Activated CD4-positive, alpha-beta T cell treated with anti-CD3 and anti-CD28 coated beads for 36 hours (primary cell): ENCODE data around the gene PLXNA1. TPM values are rescaled to one million over a fixed set of nuclear protein-coding genes. Genes with fewer than 3 reads are reported as not detected.
A peak's percentile ranks its signal among the peaks of the same experiment; 100 is the strongest.

Experiments
- ATAC-seq: fragments of 200-7000 bp; cut with Tn5 transposase; one replicate; pipeline ENCODE4 v1.10.0; 2021; ENCODE audit warnings: mild to moderate bottlenecking, moderate library complexity
- CTCF ChIA-PET: fragments of 350-600 bp; sonication (Branson Sonifier 250); formaldehyde crosslinking; loops from one replicate; lab custom pipeline; 2021; ENCODE audit warnings: antibody characterized with exemption; lab: Charles Lee
- POLR2A ChIA-PET: fragments of 350-600 bp; sonication (Branson Sonifier 250); formaldehyde crosslinking; loops from one replicate; lab custom pipeline; 2021; ENCODE audit warnings: antibody characterized with exemption, inconsistent platforms; lab: Charles Lee
- DNase-seq: peaks from one replicate; pipeline ENCODE4 v3.0.0-alpha.2; 2020
- H3K27ac Mint-ChIP-seq: one replicate; pipeline ENCODE4 v1.8.0; 2021; ENCODE audit warnings: mixed read lengths
- H3K27me3 Mint-ChIP-seq: one replicate; pipeline ENCODE4 v1.8.0; 2021; ENCODE audit warnings: mixed read lengths
- H3K36me3 Mint-ChIP-seq: one replicate; pipeline ENCODE4 v1.8.0; 2021; ENCODE audit warnings: low read depth, mixed read lengths
- H3K4me1 Mint-ChIP-seq: one replicate; pipeline ENCODE4 v1.8.0; 2021; ENCODE audit warnings: mixed read lengths
- H3K4me3 Mint-ChIP-seq: one replicate; pipeline ENCODE4 v1.8.0; 2021; ENCODE audit warnings: mild to moderate bottlenecking, moderate library complexity, mixed read lengths
- H3K9me3 Mint-ChIP-seq: one replicate; pipeline ENCODE4 v1.8.0; 2021; ENCODE audit warnings: low read depth, mixed read lengths
- intact Hi-C, 2 experiments: fragments of 100-400 bp; cut with DNase I in 1 of 2; cut with micrococcal nuclease in 1 of 2; formaldehyde crosslinking; loops; one replicate each; pipeline versions ENCODE4 v1.14.2 to v1.15.1; 2022 to 2024; cut with DNase I, micrococcal nuclease
- total RNA-seq, 2 experiments: library from RNA; stranded (reverse); gene quantifications; one replicate each; pipeline ENCODE4 v1.2.3, GENCODE V29; 2021

Gene PLXNA1
- total RNA-seq, 2 experiments from 2014 or later, result 6.7 to 8.8 TPM

- Mint-ChIP-seq H3K27me3 (no peaks in the 10 kb centered on the region), H3K36me3 (no peaks in the 10 kb centered on the region), H3K9me3 (no peaks in the 10 kb centered on the region), H3K4me3 (no peak overlapping the region), H3K27ac (no peak overlapping the region), H3K4me1 (no peaks in the 10 kb centered on the region)
- ChIA-PET POLR2A (no interaction called here), CTCF (interaction anchor here (0.6 to 1.2 kb wide), 2 partner anchors 16 to 476 kb away, joined by 3 to 5 read pairs; partner anchors contain the start of gene PLXNA1)
- DNase-seq, result no peak
- intact Hi-C loops, result no loop called here
- ATAC-seq, result no peak
Observed at GRCh38 chr3:126998728-126999127, 15.8 kb downstream of the PLXNA1 start.

DNA sequence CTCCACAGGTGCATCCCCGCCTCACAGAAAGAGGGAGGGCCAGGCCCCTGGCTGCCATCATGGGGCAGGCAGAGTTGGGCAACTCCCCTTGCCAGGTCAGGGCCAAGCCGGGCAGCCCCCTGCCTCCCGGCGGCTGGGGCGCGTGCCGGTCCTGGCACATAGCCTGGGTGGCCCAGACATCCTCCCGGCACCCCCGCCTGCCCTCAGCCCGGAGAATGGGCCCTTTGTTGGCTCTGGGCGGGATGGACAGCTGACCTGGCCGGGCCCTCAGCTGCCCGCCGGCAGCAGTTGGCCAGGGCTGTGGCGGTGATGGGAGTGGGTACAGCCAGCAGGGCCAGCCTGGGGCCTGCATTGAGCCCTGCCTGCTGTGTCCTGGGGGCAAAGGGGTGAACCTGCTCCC is 16.5 kb downstream of the PLXNA1 start:
- Mint-ChIP-seq H3K4me1 (no peaks in the 10 kb centered on the region), H3K9me3 (no peaks in the 10 kb centered on the region), H3K36me3 (no peaks in the 10 kb centered on the region), H3K4me3 (no peak overlapping the region), H3K27me3 (no peaks in the 10 kb centered on the region), H3K27ac (no peak overlapping the region)
- DNase-seq (no peak), ATAC-seq (no peak)
- POLR2A ChIA-PET, result no interaction called here
- intact Hi-C loops, result no loop called here
- CTCF ChIA-PET, result no interaction called here

DNA sequence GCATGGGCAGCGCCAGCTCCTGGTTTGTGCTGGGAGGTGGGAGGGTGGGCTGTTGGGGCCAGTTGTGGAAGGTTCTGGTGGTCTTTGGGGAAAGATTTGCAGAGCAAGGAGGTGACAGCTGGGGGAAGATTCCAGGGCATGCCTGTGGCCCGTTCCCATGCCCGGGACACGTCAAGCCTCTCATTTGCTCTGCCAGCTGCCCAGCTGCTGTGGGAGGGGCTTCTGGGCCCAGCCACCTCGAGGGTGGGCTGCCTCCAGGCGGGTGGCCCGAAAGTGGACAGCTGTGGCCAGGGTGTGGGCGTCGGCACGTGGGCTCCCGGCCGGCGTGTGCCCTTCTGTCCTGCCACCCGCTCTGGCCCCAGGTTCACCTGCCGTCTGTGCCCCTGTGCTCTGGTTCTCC is 17.2 kb downstream of the PLXNA1 start:
- ChIA-PET CTCF (no interaction called here), POLR2A (no interaction called here)
- no peak overlapping the region for H3K4me3 Mint-ChIP-seq
- no peak overlapping the region for H3K27ac Mint-ChIP-seq
- H3K9me3 Mint-ChIP-seq, result no peaks in the 10 kb centered on the region
- DNase-seq (no peak), ATAC-seq (no peak)
- intact Hi-C loops, result no loop called here
- no peaks in the 10 kb centered on the region for H3K27me3 Mint-ChIP-seq
- H3K36me3 Mint-ChIP-seq, result no peaks in the 10 kb centered on the region
- H3K4me1 Mint-ChIP-seq, result no peaks in the 10 kb centered on the region

- Mint-ChIP-seq H3K4me3 (no peak overlapping the region), H3K36me3 (no peaks in the 10 kb centered on the region), H3K27ac (no peak overlapping the region), H3K27me3 (no peaks in the 10 kb centered on the region), H3K4me1 (no peaks in the 10 kb centered on the region), H3K9me3 (no peaks in the 10 kb centered on the region)
- ChIA-PET CTCF (no interaction called here), POLR2A (no interaction called here)
- intact Hi-C loops, result no loop called here
- ATAC-seq (no peak), DNase-seq (no peak)
Observed at GRCh38 chr3:127000761-127001160, 17.8 kb downstream of the PLXNA1 start.

DNA sequence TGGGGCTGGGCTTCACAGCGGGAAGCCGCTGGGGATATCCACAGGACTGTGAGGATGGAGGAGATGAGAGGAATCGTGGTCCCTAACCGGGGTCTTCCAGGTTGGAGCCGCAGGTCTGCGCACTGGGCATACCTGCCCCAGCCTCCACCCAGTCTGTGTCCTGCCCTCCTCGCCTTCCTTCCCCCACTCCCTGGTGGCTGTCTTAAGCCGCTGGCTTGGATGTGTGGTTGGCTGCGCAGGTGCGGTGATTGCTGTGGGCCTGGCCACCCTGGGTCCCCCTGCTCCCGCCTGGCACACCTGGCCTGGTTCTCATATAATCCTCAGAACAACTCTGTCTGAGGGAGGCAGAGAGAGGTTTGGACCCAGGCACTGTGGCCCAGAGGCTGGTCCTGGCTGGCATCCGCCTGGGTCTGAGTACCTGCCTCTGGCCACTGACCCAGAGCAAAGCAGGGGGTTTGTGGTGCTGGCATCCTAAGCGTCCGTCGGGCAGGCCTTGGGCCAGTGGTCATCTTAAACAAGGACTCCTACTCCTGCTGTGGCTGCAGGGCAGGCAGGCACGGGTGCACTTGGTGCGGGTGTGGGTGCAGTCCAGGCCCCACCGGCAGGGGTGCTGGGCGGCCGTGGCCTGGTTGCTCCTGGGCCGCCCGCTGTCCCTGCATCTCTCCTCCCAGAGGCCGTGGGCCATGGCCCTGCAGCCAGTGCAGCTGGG is 18.7 kb downstream of the PLXNA1 start:
- H3K4me3 Mint-ChIP-seq, result no peak overlapping the region
- no peaks in the 10 kb centered on the region for H3K27me3 Mint-ChIP-seq
- CTCF ChIA-PET, result no interaction called here
- intact Hi-C loops, result no loop called here
- no peaks in the 10 kb centered on the region for H3K36me3 Mint-ChIP-seq
- ATAC-seq, result no peak
- no peak overlapping the region for H3K27ac Mint-ChIP-seq
- no peak for DNase-seq
- H3K9me3 Mint-ChIP-seq, result no peaks in the 10 kb centered on the region
- POLR2A ChIA-PET, result no interaction called here
- no peaks in the 10 kb centered on the region for H3K4me1 Mint-ChIP-seq

DNA sequence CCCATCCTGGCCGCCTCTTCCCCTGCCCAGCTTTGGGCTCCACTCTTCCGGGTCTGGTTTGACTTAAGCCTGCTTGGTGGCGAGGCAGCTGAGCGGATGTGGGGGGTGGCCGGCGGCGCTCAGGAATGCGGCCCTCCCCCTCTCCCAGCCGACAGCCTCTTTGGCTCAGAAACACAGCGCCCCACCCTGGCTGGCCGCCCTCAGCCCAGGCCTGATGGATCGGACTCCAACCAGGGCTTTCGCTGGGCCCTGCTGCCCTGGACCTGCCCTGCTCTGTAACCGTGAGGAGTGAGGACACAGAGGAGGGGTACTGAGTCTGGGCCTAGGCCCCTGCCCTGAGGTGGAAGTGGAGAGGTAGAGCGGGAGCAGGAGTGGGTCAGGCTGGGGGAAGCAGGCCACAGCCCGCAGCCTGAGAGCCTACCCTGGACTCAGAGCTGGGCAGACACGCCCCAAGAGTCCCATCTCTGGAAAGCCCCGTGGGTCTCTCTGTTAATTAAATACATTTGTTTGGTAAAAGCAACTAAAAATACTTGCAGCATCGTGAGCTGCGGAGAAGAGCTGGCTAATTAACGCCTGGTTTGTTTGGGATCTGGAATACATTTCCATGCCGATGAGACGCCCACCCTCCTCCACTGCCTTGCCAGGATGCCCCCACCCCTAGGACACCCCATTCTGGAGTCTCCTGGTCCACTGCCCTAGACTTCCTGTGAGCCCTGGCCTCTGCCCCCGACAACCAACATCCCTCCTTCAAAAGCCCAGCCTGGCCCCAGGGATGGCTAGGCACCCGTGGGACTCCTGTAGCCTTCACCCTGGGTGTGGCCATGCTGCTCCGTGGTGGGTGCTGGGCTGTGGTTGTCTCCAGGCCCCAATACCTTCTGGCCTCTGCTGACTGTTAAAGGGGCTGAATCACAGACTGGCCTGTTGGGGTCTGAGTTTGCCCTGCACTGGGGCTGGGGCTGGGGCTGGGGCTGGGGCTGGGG is 19.6 kb downstream of the PLXNA1 start:
- no peaks in the 10 kb centered on the region for H3K27me3 Mint-ChIP-seq
- H3K4me3 Mint-ChIP-seq, result no peak overlapping the region
- no peaks in the 10 kb centered on the region for H3K36me3 Mint-ChIP-seq
- ChIA-PET CTCF (no interaction called here), POLR2A (no interaction called here)
- no peaks in the 10 kb centered on the region for H3K4me1 Mint-ChIP-seq
- no peak overlapping the region for H3K27ac Mint-ChIP-seq
- intact Hi-C loops, result no loop called here
- ATAC-seq (no peak), DNase-seq (peak; percentile 20)
- H3K9me3 Mint-ChIP-seq, result no peaks in the 10 kb centered on the region

- Mint-ChIP-seq H3K27me3 (no peaks in the 10 kb centered on the region), H3K4me1 (no peaks in the 10 kb centered on the region), H3K9me3 (no peaks in the 10 kb centered on the region), H3K27ac (no peak overlapping the region), H3K4me3 (no peak overlapping the region), H3K36me3 (no peaks in the 10 kb centered on the region)
- ChIA-PET CTCF (no interaction called here), POLR2A (no interaction called here)
- intact Hi-C loops, result no loop called here
- ATAC-seq (no peak), DNase-seq (no peak)
Observed at GRCh38 chr3:127003175-127003555, 20.2 kb downstream of the PLXNA1 start.

- Mint-ChIP-seq H3K27me3 (no peaks in the 10 kb centered on the region), H3K4me1 (no peaks in the 10 kb centered on the region), H3K27ac (no peak overlapping the region), H3K4me3 (no peak overlapping the region), H3K36me3 (no peaks in the 10 kb centered on the region), H3K9me3 (no peaks in the 10 kb centered on the region)
- ChIA-PET CTCF (no interaction called here), POLR2A (no interaction called here)
- intact Hi-C loops, result no loop called here
- DNase-seq (no peak), ATAC-seq (no peak)
Observed at GRCh38 chr3:127003601-127004280, 20.8 kb downstream of the PLXNA1 start.

DNA sequence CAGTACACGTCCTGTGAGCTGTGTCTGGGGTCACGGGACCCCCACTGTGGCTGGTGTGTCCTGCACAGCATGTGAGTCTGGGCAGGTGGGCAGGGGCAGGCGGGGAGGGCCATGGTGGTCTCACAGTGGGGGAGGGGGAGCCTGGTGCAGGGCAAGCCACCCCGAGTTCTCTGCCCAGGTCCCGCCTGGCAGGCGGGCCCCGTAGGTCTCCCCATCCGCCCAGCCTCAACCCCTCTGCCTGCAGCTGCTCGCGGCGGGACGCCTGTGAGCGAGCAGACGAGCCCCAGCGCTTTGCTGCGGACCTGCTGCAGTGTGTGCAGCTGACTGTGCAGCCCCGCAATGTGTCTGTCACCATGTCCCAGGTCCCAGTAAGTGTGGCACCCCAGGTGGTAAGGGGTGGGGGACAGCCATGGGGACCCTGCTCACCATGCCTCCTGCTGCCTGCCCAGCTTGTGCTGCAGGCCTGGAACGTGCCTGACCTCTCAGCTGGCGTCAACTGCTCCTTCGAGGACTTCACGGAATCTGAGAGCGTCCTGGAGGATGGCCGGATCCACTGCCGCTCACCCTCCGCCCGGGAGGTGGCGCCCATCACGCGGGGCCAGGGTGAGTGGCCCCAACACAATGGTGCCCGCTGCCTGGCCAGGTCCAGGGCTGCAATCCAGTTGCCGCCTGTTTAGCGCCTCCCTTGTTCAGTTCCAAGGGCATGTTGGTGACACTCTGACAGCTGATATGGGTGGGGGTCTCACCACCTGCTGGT is 21.9 kb downstream of the PLXNA1 start:
- no peak for ATAC-seq
- Mint-ChIP-seq H3K27ac (no peak overlapping the region), H3K27me3 (no peaks in the 10 kb centered on the region), H3K36me3 (no peaks in the 10 kb centered on the region), H3K9me3 (no peaks in the 10 kb centered on the region), H3K4me3 (no peak overlapping the region), H3K4me1 (no peaks in the 10 kb centered on the region)
- DNase-seq, result no peak
- POLR2A ChIA-PET, result no interaction called here
- intact Hi-C loops, result no loop called here
- CTCF ChIA-PET, result no interaction called here

GRCh38 chr3:127005864-127006500 is 23.1 kb downstream of the PLXNA1 start:
- H3K27me3 Mint-ChIP-seq, result no peaks in the 10 kb centered on the region
- no peaks in the 10 kb centered on the region for H3K9me3 Mint-ChIP-seq
- ATAC-seq (no peak), DNase-seq (no peak)
- ChIA-PET CTCF (no interaction called here), POLR2A (no interaction called here)
- H3K4me1 Mint-ChIP-seq, result no peaks in the 10 kb centered on the region
- intact Hi-C loops, result no loop called here
- no peak overlapping the region for H3K4me3 Mint-ChIP-seq
- no peaks in the 10 kb centered on the region for H3K36me3 Mint-ChIP-seq
- no peak overlapping the region for H3K27ac Mint-ChIP-seq
